ENCODE data around the gene SBK3. TPM values are rescaled to one million over a fixed set of nuclear protein-coding genes. Genes with fewer than 3 reads are reported as not detected.

The SBK3 gene
- total RNA-seq, 1 donor from 2014 or later, result not detected

GRCh38 chr19:55544014-55544413, 1.3 kb downstream of the SBK3 start:
- Histone ChIP-seq H3K27me3 (no peaks in the 10 kb centered on the region), H3K4me3 (no peak overlapping the region), H3K27ac (no peak overlapping the region), H3K9me3 (no peaks in the 10 kb centered on the region), H3K4me1 (no peaks in the 10 kb centered on the region), H3K36me3 (no peaks in the 10 kb centered on the region)
- DNase-seq (ENCODE audit: extremely low spot score in 2 of 2), result no peak
- intact Hi-C loops (cut with DNase I), result no loop called here
- TF ChIP-seq POLR2AphosphoS5 (IDR thresholded peaks at IDR 0.05; ENCODE audit: insufficient read depth in 1 of 2, low read depth in 1 of 2), result no peak
- no peak for TF ChIP-seq POLR2A (IDR thresholded peaks at IDR 0.05)
- TF ChIP-seq CTCF (IDR thresholded peaks at IDR 0.05), result no peak

GRCh38 chr19:55543567-55543966, 1.8 kb downstream of the SBK3 start:
- DNase-seq (ENCODE audit: extremely low spot score in 2 of 2), result no peak
- Histone ChIP-seq H3K27me3 (no peaks in the 10 kb centered on the region), H3K4me1 (no peaks in the 10 kb centered on the region), H3K9me3 (no peaks in the 10 kb centered on the region), H3K36me3 (no peaks in the 10 kb centered on the region), H3K4me3 (no peak overlapping the region), H3K27ac (no peak overlapping the region)
- no peak for TF ChIP-seq POLR2A (IDR thresholded peaks at IDR 0.05)
- no peak for TF ChIP-seq CTCF (IDR thresholded peaks at IDR 0.05)
- TF ChIP-seq POLR2AphosphoS5 (IDR thresholded peaks at IDR 0.05; ENCODE audit: insufficient read depth in 1 of 2, low read depth in 1 of 2), result no peak
- intact Hi-C loops (cut with DNase I), result no loop called here

- no peak for DNase-seq (ENCODE audit: extremely low spot score in 2 of 2)
- Histone ChIP-seq H3K36me3 (no peaks in the 10 kb centered on the region), H3K4me3 (no peak overlapping the region), H3K27ac (no peak overlapping the region), H3K27me3 (no peaks in the 10 kb centered on the region), H3K4me1 (no peaks in the 10 kb centered on the region), H3K9me3 (no peaks in the 10 kb centered on the region)
- TF ChIP-seq CTCF (IDR thresholded peaks at IDR 0.05), result no peak
- TF ChIP-seq POLR2A (IDR thresholded peaks at IDR 0.05), result no peak
- TF ChIP-seq POLR2AphosphoS5 (IDR thresholded peaks at IDR 0.05; ENCODE audit: insufficient read depth in 1 of 2, low read depth in 1 of 2), result no peak
- intact Hi-C loops (cut with DNase I), result no loop called here
These were observed 3.0 kb downstream of the SBK3 start for GRCh38 chr19:55542292-55542855.

- no peak for TF ChIP-seq POLR2A (IDR thresholded peaks at IDR 0.05)
- no peak for TF ChIP-seq POLR2AphosphoS5 (IDR thresholded peaks at IDR 0.05; ENCODE audit: insufficient read depth in 1 of 2, low read depth in 1 of 2)
- no peak for TF ChIP-seq CTCF (IDR thresholded peaks at IDR 0.05)
- Histone ChIP-seq H3K36me3 (no peaks in the 10 kb centered on the region), H3K27ac (no peak overlapping the region), H3K4me1 (no peaks in the 10 kb centered on the region), H3K27me3 (no peaks in the 10 kb centered on the region), H3K4me3 (no peak overlapping the region), H3K9me3 (no peaks in the 10 kb centered on the region)
- intact Hi-C loops (cut with DNase I), result no loop called here
- no peak for DNase-seq (ENCODE audit: extremely low spot score in 2 of 2)
These were observed 4.3 kb downstream of the SBK3 start for GRCh38 chr19:55541091-55541490.

GRCh38 chr19:55540619-55541018, 4.7 kb downstream of the SBK3 start:
- no peak overlapping the region for H3K4me3 ChIP-seq
- no peaks in the 10 kb centered on the region for H3K4me1 ChIP-seq
- H3K27ac ChIP-seq, result no peak overlapping the region
- H3K36me3 ChIP-seq, result no peaks in the 10 kb centered on the region
- no peak for DNase-seq (ENCODE audit: extremely low spot score in 2 of 2)
- TF ChIP-seq POLR2A (IDR thresholded peaks at IDR 0.05) (no peak), CTCF (IDR thresholded peaks at IDR 0.05) (no peak)
- no peaks in the 10 kb centered on the region for H3K27me3 ChIP-seq
- intact Hi-C loops (cut with DNase I), result no loop called here
- H3K9me3 ChIP-seq, result no peaks in the 10 kb centered on the region
